Activated CD4-positive, alpha-beta T cell treated with anti-CD3 and anti-CD28 coated beads, Interleukin-2, amount 10 ng/mL, durations not matched to agents 7 days and 5 days (primary cell): ENCODE data around the gene MYO16. TPM values are rescaled to one million over a fixed set of nuclear protein-coding genes. Genes with fewer than 3 reads are reported as not detected.

ENCODE experiments used
- CTCF ChIA-PET: fragments of 350-600 bp; sonication (Branson Sonifier 250); formaldehyde crosslinking; loops from one replicate; lab custom pipeline; 2021; ENCODE audit warnings: antibody characterized with exemption; lab: Charles Lee
- POLR2A ChIA-PET: fragments of 350-600 bp; sonication (Branson Sonifier 250); formaldehyde crosslinking; loops from one replicate; lab custom pipeline; 2021; ENCODE audit warnings: antibody characterized with exemption; lab: Charles Lee
- DNase-seq: peaks from one replicate; pipeline ENCODE4 v3.0.0-alpha.2; 2020
- H3K27ac Mint-ChIP-seq: one replicate; pipeline ENCODE4 v1.8.0; 2021; ENCODE audit warnings: mild to moderate bottlenecking, moderate library complexity, mixed read lengths
- H3K27me3 Mint-ChIP-seq: one replicate; pipeline ENCODE4 v1.8.0; 2021; ENCODE audit warnings: mixed read lengths
- H3K36me3 Mint-ChIP-seq: one replicate; pipeline ENCODE4 v1.8.0; 2021; ENCODE audit warnings: low read depth, mixed read lengths
- H3K4me1 Mint-ChIP-seq: one replicate; pipeline ENCODE4 v1.8.0; 2021; ENCODE audit warnings: mixed read lengths
- H3K4me3 Mint-ChIP-seq: one replicate; pipeline ENCODE4 v1.8.0; 2021; ENCODE audit warnings: mild to moderate bottlenecking, moderate library complexity, mixed read lengths
- H3K9me3 Mint-ChIP-seq: one replicate; pipeline ENCODE4 v1.8.0; 2021; ENCODE audit warnings: mixed read lengths
- total RNA-seq, 2 experiments: library from RNA; stranded (reverse); gene quantifications; one replicate each; pipeline ENCODE4 v1.2.3, GENCODE V29; 2021

Gene MYO16
- total RNA-seq, 2 experiments from 2014 or later = not detected

DNA sequence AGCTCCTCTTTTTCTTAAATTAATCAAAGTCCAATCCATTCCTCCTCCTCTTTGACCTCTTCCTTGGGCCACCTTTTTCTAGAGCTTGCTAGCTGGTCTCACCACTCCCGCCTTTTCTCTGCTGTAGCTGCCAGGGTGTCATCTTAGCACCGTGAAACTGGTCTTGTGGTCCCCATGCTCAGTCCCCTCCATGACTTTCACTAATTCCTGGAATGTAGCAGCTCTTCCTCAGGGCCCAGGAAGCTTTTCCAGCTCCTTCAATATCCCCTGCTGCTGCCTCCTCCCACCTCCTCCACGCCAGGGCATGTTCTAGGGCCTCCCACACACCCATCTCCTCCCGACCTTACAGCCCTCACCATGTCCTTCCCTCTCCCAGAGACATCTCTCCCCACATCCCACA is 222.2 kb downstream of the MYO16 start:
- Mint-ChIP-seq H3K36me3 (no peaks in the 10 kb centered on the region), H3K27me3 (peaks cover 2% of the 10 kb centered on the region), H3K27ac (no peak overlapping the region), H3K4me3 (no peak overlapping the region), H3K4me1 (no peaks in the 10 kb centered on the region), H3K9me3 (no peaks in the 10 kb centered on the region)
- POLR2A ChIA-PET = no interaction called here
- CTCF ChIA-PET = no interaction called here
- DNase-seq = no peak

DNA sequence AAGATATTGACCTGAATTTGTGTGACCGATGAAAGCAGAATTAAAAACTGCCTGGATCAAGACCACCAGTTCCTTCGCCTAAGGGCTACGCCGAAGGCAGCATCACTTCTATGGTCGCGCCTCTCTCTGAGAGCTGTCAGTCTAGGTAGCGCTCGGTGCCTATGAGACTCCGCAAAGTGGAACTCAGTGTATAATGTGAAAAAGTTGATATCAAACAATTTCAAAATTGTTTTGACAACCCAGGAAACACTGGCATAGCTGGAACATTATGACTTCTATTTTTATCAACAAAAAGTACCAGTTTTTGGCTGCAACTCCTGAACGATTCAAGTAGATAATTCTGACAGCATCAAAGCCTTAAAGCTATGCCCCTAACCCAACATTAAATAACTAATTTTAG is 223.6 kb downstream of the MYO16 start:
- ChIA-PET CTCF (no interaction called here), POLR2A (no interaction called here)
- Mint-ChIP-seq H3K27ac (no peak overlapping the region), H3K4me1 (no peaks in the 10 kb centered on the region), H3K4me3 (no peak overlapping the region), H3K27me3 (peaks cover 3% of the 10 kb centered on the region), H3K36me3 (no peaks in the 10 kb centered on the region), H3K9me3 (no peaks in the 10 kb centered on the region)
- no peak for DNase-seq

DNA sequence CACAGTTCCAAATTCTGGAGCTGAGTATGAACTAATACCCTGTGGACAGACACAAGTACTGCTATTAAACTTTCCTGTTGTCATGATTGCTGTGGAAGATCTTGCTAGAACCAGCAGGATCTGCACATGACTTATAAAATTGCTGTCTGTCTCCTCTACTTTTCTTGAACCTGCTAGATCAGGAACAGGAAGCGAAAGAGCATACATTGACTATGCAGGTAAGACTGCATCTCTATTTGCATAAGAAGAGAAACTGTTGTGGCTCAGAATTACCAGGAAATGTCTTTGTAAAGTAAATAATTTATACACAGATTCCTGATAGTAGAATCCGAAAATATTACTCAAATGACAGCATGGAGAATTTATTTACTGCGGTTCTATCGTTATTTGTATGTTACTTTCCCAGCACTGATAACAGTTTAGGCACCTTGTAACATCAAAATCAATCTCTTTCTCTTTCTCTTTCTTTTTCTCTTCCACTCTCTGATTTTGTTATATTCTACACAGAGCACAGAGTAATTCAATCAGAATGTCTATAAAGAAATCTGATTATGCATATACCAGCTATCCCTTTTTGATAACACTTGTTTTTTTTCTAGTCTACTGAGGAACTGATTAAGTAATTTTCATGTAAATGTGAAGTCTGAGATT is 226.5 kb downstream of the MYO16 start:
- no peak overlapping the region for H3K27ac Mint-ChIP-seq
- POLR2A ChIA-PET = no interaction called here
- H3K9me3 Mint-ChIP-seq = no peaks in the 10 kb centered on the region
- peaks cover 3% of the 10 kb centered on the region for H3K27me3 Mint-ChIP-seq
- H3K4me3 Mint-ChIP-seq = no peak overlapping the region
- CTCF ChIA-PET = no interaction called here
- DNase-seq = no peak
- no peaks in the 10 kb centered on the region for H3K36me3 Mint-ChIP-seq
- H3K4me1 Mint-ChIP-seq = no peaks in the 10 kb centered on the region

DNA sequence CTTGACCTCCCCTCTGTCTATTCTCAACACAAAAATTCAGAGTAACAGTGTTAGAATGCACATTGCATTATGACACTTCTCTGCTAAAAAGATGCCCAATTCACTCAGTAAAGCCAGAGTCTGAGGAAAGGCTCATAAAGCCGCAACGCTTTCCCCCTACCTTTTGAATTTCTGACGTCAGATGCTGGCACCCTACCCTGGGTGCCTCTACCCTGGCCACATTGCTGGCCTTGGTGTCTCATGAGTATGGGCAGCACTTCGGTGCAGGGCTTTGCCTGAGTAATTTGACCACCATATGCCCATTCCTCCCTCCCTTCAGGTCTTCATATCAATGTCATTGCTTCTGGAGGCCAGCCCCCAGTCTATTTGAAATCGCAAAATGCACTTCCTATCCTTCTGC is 229.3 kb downstream of the MYO16 start:
- Mint-ChIP-seq H3K27me3 (peaks cover 3% of the 10 kb centered on the region), H3K4me1 (no peaks in the 10 kb centered on the region), H3K36me3 (no peaks in the 10 kb centered on the region), H3K27ac (no peak overlapping the region), H3K9me3 (no peaks in the 10 kb centered on the region), H3K4me3 (no peak overlapping the region)
- POLR2A ChIA-PET = no interaction called here
- CTCF ChIA-PET = no interaction called here
- DNase-seq = no peak

DNA sequence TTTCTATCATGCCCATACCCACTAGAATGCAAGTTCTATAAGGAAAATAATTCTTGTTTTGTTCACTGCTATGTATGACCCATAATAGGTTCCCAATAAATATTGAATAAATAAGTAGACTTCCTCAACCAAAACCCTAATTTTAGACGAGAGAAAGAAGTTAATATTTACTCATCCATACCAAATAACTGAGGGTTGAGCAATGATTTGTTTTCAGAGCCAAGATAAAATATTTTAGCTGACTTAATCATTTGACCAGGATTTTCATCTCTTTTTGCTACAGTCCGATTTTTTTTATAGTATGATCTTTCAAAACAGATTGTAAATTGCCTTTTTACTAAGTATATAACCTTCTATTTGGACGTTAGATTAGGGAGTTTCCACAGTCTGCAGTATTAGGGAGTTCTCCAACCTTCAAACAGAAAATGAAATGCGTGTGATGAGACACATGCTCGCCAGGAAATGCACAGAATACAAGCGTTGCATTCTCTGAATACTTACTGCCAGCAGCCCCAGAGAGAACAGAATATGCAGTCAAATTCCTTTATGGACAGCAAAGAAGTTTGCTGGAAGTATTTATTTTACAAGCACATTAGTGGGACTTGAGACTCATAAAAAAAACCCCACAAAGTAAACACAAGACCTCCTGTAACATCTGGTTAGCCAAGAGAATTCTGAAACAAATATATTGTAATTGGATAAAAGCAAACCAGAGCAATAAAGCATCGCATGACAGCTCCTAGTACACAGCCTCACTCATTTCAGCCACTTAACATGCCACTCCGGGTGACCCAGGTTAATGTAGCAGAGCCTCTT is 230.0 kb downstream of the MYO16 start:
- DNase-seq = no peak
- POLR2A ChIA-PET = no interaction called here
- CTCF ChIA-PET = no interaction called here
- Mint-ChIP-seq H3K4me3 (no peak overlapping the region), H3K27ac (no peak overlapping the region), H3K36me3 (no peaks in the 10 kb centered on the region), H3K4me1 (no peaks in the 10 kb centered on the region), H3K9me3 (no peaks in the 10 kb centered on the region), H3K27me3 (peaks cover 3% of the 10 kb centered on the region)

DNA sequence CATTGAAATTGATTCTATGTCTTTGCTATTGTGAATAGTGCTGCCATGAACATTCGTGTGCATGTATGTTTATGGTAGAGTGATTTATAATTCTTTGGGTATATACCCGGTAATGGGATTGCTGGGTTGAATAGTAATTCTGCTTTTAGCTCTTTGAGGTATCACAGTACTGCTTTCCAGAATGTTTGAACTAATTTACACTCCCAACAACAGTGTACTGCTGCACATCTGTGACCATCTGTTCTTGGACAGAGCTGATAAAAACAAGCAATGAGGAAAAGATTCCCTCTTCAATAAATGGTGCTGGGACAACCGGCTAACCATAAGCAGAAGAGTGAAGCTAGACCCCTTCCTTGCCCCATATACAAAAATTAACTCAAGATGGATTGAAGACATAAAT is 231.0 kb downstream of the MYO16 start:
- Mint-ChIP-seq H3K4me1 (no peaks in the 10 kb centered on the region), H3K4me3 (no peak overlapping the region), H3K27ac (no peak overlapping the region), H3K36me3 (no peaks in the 10 kb centered on the region), H3K9me3 (no peaks in the 10 kb centered on the region), H3K27me3 (peaks cover 3% of the 10 kb centered on the region)
- POLR2A ChIA-PET = no interaction called here
- no peak for DNase-seq
- CTCF ChIA-PET = no interaction called here

DNA sequence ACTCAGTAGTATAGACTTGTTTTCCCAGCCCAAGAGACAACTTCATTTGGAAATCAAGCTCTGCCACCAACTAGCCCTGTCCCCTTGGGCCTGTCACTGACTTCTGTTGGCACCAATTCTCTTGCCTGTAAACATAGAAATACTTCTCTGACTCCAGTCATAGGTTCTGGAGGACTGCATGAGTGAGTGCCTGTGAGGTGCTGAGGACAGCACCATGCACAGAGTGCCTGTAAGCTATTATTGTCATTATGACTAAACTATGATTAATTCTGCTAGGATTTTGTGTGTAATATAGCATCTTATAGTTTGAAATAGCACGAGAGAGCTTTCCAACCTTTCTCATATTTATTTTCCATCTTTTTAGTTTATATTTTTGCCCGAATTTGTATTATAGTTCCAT is 247.9 kb downstream of the MYO16 start:
- H3K27me3 Mint-ChIP-seq = no peaks in the 10 kb centered on the region
- H3K27ac Mint-ChIP-seq = no peak overlapping the region
- H3K4me3 Mint-ChIP-seq = no peak overlapping the region
- peaks cover 2% of the 10 kb centered on the region for H3K9me3 Mint-ChIP-seq
- POLR2A ChIA-PET = no interaction called here
- H3K4me1 Mint-ChIP-seq = no peaks in the 10 kb centered on the region
- H3K36me3 Mint-ChIP-seq = no peaks in the 10 kb centered on the region
- DNase-seq = no peak
- CTCF ChIA-PET = no interaction called here

DNA sequence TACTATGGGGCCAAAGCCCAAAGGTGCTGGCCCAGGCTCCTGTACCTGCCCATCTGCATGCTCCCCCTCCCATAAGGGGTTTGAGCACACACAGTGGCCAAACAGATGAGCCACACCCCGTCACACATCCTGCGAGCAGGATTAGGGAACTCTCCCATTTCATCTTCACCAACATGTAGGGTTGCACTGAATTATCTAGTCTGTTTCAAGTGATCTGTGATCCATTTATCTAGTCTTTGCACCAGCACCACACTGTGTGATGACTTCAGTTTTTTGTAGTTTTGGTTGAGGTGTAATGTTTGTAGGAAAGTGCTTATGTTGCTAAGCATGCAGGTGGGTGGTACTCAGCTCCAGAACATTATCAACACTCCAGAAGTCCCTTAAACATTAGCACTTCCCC is 249.3 kb downstream of the MYO16 start:
- CTCF ChIA-PET = no interaction called here
- POLR2A ChIA-PET = no interaction called here
- H3K27me3 Mint-ChIP-seq = no peaks in the 10 kb centered on the region
- H3K27ac Mint-ChIP-seq = no peak overlapping the region
- H3K36me3 Mint-ChIP-seq = no peaks in the 10 kb centered on the region
- no peaks in the 10 kb centered on the region for H3K4me1 Mint-ChIP-seq
- DNase-seq = no peak
- H3K9me3 Mint-ChIP-seq = peaks cover 2% of the 10 kb centered on the region
- H3K4me3 Mint-ChIP-seq = no peak overlapping the region

DNA sequence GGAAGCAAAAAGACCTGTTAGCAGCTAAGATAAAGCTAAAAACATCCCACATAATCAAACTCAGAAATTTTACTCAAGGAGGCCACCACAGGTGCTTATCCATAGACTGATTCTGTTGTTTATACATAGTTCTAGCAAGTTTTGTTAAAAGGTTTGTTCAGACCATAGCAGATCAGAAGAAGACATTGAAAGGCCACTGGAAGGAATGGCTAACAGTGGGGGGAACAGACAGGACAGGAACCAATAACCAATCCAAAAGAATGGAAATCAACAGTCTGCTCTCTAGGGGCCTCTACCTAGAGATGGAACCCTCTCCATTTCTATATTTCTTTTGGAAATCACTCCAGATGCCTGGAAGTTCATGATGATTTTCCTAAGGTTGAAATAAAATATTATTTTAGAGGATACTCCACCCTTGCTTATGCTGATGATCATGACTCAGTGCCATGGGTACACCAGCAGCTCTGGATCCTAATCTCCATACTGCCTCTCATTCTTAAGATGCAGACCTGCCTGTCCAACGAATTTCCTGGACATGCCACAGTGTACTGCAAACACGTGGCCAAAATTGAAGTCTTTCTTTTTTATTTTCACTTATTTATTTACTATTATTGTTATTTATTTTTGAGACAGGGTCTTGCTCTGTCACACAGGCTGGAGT is 260.0 kb downstream of the MYO16 start:
- Mint-ChIP-seq H3K36me3 (no peaks in the 10 kb centered on the region), H3K4me1 (no peaks in the 10 kb centered on the region), H3K27me3 (peaks cover 3% of the 10 kb centered on the region), H3K9me3 (no peaks in the 10 kb centered on the region), H3K4me3 (no peak overlapping the region), H3K27ac (no peak overlapping the region)
- ChIA-PET CTCF (no interaction called here), POLR2A (no interaction called here)
- no peak for DNase-seq

DNA sequence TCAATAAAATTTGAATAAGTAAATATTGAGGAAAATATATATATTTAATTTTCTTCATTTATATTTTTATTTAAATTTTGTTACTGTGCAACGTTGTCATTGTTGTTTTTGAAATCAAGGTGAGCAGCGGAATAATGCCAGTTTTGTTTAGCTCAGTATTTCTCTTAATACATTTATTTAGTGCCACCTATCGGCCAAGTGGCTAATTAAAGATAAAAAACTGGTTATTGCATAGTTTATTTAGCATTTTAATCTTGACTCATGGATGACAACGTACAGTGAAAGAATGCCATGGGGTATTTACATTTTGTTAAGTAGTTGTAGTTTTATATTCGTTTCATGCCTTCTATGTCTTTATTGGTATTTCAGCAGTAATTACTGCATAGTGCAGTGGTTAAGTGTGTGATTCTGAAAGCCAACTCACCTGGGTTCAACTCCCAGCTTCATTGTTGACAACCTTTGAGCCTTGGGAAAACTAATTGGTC is 265.9 kb downstream of the MYO16 start:
- Mint-ChIP-seq H3K9me3 (no peaks in the 10 kb centered on the region), H3K4me1 (peaks cover 12% of the 10 kb centered on the region), H3K27ac (no peak overlapping the region), H3K27me3 (peaks cover 5% of the 10 kb centered on the region), H3K36me3 (no peaks in the 10 kb centered on the region), H3K4me3 (no peak overlapping the region)
- ChIA-PET CTCF (interaction anchor here (1.0 to 1.2 kb wide), 3 partner anchors 10 to 27 kb away, joined by 3 to 5 read pairs (median 3); no protein-coding TSS in a partner anchor), POLR2A (interaction anchor here (0.7 kb wide), 1 partner anchor 619 kb away, joined by 3 read pairs; no protein-coding TSS in a partner anchor)
- peak; percentile 33 for DNase-seq

DNA sequence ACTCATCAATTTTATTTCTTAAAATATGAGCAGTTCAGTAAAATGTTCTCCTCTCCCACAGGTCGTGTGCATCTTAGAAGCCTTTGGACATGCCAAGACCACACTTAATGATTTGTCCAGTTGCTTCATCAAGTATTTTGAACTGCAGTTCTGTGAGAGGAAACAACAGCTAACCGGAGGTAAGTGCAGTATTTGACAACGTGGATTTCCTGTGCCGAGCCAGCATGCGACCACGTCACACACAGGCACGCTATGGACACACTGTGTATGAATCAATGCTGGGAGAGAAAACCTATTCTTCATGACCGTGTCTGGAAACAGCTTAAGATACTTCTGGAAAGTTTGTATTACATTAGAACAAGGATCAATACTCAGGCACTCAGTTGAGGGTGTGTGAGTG is 268.5 kb downstream of the MYO16 start:
- CTCF ChIA-PET = no interaction called here
- POLR2A ChIA-PET = no interaction called here
- peaks cover 12% of the 10 kb centered on the region for H3K4me1 Mint-ChIP-seq
- no peaks in the 10 kb centered on the region for H3K9me3 Mint-ChIP-seq
- H3K36me3 Mint-ChIP-seq = no peaks in the 10 kb centered on the region
- H3K27ac Mint-ChIP-seq = no peak overlapping the region
- DNase-seq = peak; percentile 28
- H3K4me3 Mint-ChIP-seq = no peak overlapping the region
- H3K27me3 Mint-ChIP-seq = peaks cover 15% of the 10 kb centered on the region

DNA sequence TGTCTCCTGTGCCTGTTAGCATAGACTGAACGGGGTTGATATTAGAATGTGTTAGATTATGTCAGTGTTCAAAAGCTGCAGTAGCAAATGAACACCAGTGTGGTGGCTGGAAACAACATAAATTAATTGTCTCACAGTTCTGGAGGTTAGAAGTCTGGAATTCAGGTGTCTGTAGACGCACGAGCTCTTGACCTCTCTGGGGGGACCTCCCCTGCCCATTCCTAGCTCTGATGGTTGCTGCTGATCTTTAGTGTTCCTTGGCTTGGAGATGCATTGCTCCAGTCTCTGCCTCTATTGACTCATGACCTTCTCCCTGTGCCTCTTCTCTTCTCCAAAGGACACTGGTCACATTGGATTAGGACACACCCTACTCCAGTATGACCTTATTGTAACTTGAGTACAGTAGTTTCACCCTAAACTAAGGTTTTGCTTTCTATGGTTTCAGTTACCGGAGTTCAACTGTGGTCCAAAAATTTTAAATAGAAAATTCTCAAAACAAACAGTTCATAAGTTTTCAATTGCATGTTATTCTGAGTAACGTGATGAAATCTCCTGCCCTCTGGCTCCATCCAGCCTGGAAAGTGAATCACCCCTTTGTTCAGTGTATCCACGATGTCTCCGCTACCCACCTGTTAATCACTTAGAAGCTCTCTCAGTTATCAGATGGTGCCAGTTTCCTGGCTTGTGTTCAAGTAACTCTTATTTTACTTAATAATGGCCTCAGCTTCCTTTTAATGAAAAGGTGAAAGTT is 273.2 kb downstream of the MYO16 start:
- Mint-ChIP-seq H3K27me3 (peaks cover 19% of the 10 kb centered on the region), H3K4me1 (peaks cover 7% of the 10 kb centered on the region), H3K9me3 (no peaks in the 10 kb centered on the region), H3K36me3 (no peaks in the 10 kb centered on the region), H3K4me3 (no peak overlapping the region), H3K27ac (no peak overlapping the region)
- DNase-seq = no peak
- ChIA-PET POLR2A (no interaction called here), CTCF (interaction anchor here (1.1 kb wide), 1 partner anchor 15 kb away, joined by 3 read pairs; no protein-coding TSS in a partner anchor)
